Medulla oblongata (tissue), 1 donor: ENCODE results near the gene NEUROD4.
A peak's percentile ranks its signal among the peaks of the same experiment; 100 is the strongest.

ENCODE experiments used
- DNase-seq: peaks from one replicate; pipeline ENCODE4 v3.0.0-alpha.2; 2015; ENCODE audit errors: extremely low spot score

Gene NEUROD4

DNA sequence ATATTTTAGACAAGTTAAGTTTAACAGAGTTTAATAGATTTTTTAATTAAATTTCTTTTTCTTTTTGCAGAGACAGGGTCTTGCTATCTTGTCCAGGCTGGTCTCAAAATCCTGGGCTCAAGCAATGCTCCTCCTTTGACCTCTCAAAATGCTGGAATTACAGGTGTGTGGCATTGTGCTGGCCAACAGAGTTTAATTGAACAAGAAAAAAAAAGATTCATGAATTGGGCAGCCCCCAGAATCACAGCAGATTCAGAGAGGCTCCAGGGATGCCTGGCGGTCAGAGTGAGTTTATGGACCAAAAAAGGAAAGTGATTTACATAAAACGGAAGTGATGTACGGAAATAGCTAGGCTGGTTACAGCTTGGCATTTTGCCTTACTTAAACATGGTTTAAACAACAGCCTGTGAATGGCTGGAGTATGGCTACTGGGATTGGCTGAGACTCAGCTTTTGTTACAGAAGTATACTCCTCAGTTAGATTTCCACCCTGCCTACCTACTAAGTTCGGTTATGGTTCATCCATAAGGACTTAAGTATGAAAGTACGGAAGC, 20.7 kb upstream of the NEUROD4 start:
- DNase-seq: no peak

DNA sequence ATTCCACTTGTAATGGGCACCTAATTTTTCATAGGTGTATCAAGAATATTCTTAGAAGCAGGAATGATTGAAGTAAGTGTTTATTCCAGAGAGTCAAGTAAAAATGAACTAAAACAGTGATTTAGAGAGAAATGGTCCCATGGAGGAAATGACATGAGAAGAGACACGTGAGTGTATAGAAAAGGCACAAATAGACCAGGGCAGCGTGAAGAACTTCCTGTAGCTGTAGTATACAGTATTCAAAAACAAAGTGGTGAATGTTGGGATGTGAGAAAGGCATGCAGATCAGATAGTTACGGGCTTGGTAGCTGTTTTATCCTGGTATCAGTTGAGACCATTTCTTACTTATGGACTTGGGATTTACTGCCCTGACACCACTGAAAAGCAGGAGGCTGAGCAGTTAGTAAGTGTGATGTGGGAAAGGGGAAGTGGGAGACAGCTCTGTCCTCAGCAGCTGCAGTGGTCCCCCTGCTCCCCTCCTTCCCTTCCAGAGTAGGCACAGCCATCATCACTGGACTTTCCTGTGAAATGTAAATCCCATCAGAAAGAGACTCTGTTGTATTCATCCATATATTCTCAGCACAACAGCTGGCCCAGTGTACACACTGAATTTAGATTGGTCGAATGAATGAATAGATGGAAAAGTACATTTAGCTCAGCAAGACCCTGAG, 18.4 kb upstream of the NEUROD4 start:
- no peak for DNase-seq

DNA sequence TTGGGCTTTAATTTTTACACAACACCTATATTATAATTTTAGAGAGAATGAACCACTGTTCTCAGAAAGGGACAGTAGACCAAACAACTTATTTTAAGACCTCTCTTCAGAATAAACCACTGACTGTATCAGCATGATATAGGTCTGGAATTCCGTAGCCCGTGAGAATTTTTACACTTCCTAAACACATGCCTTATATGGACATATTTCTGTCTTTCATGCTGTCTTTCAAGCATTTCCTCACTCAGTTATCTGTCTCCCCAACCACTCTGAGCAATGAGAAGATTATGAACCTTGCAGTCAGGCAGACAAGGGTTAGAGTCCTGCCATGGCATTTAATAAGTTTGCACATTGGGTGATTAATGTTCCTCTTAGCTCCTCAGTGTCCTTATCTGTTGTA, 17.4 kb upstream of the NEUROD4 start:
- no peak for DNase-seq

DNA sequence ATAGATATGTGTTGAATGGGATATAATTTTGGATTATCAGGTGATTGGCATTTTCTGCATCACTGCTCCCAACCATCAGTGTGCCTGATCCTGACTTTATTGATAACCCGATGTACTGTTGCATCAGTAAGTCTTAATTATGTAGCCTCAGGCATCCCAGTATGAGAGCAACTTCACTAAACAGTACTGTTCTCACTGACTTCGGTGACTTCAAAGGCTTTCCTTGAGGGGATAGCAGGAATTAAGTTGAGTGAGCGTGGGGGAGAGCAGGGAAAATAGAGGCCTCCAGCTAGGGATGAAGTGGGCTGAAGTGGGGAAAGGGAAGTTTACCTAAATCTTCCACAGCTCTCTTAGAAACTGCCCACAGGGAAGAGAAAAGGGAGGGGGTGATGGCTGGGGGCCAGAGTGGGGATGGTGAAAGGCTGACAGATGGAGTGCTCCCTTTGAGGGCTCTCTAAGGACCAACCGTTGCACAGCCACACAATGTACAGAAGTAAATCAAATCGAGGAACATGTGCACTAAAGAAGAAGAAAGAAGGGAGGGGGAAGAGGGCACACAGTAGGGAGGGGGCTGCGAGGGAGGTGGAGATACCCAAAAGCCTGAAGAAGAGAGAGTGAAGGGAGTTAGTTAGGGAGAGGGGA, 10.7 kb upstream of the NEUROD4 start:
- no peak for DNase-seq

DNA sequence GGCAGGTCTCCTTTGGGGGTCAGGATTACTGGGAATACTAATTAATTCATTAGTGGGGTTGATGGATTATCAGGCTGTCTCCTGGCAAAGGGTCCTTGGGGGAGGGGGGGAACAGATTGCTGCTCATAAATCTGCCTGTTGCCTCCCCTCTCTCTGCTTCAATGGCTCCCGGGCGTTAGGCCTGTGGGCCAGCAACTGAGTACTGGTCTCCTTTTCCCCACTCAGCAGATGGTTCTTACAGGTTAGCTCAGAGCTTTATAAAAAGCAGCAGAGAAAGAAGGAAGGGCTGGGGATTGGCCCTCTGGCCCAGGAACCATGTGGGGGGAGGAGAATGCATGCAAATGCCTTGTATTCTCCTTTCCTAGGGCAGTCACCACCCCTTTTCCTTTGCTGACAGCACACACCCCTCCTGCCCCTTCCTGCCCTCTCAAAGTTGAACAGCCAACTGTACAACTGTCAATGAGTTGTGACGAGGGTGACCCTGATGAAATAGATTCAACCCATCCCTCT, 2.3 kb upstream of the NEUROD4 start:
- no peak for DNase-seq

DNA sequence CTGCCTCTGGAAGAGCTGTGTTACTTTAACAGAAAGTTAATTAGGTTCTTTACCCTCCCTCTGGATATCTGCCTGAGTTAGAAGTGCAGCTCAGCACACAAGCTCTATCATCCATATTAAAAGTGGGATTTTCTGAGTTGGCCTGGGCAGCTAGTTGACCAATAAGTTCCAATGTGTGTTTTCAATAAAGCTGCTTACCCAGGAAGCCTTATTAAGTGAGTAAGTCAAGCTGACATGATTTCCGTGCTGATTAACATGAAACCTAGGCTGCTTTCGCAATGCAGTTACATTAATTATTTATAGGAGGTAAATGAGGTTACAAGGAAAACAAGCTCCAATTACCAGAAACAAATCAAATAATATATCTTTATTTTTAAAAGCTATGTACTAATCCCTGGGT, 4.8 kb downstream of the NEUROD4 start:
- DNase-seq: no peak

DNA sequence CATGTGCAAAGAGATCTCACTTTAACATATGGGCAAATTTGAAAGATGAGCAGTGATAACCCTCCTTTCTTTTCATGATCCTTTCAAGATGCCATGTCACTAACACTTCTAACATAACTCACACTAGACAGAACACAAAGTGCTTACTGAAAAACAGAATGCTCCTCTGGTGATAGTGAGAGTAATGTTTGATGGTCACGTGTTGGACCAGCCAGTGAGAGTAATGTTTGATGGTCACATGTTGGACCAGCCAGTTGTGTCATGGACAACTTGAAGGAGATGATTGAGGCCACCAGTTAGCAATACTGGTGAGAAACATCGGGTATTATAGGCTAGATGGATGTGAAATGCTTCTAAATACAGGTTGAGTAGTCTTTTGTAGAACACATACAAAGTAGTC, 5.7 kb downstream of the NEUROD4 start:
- DNase-seq: no peak

DNA sequence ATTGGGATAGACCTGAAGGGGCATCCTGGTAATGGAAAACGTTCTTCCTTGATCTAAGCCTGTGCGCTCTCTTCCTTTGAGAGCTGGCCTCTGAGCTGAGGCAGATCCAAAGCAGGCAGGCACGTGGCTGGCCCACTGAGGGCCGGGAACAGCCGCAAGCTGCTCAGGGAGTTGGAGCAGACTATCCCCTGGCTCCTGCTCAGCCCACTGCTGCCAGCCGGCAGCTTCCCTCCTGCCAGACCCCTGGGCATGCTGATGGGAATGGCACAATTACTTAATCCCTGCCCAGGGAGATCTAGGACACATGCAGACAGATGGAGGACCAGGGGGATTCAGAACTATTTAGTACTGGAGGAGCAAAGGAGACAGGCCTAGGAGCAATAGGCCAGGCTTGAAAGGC, 14.4 kb downstream of the NEUROD4 start:
- peak; percentile 34 for DNase-seq

DNA sequence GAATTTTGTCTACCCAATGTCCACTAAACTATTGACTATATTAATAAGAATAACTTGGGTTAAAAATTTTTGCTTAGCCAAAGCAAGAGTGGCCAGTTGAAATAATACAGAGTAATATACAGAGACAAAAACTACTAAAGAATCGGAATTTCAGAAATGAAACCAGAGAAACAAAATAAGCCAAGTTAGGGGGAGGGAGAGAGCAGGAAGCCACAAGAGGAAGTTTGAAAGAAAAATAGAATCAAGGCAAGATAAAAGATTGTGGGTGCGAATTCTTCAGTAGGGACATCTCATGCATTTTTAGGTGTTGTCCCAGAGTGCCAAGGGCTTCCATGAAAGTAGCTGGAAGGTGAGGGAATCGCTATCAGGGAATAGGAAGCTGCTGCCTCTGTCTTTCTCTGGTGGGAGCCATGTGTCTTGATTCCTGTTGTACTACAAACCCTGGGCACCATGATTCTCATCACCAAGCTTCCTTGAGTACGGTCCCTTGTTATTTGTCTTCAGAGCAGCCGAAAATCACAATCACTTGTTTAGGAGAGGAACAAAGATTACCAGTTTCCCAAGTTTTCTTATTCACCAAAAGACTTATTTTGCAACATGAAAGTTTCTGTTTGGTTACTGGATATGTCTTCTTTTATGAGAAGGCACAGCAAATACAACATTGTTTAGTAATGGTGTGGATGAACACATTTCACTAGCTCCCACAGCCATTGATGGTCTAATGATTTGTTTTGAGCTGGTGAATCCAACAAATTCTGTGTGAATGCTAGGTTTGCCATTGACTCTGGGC, 16.7 kb downstream of the NEUROD4 start:
- no peak for DNase-seq

DNA sequence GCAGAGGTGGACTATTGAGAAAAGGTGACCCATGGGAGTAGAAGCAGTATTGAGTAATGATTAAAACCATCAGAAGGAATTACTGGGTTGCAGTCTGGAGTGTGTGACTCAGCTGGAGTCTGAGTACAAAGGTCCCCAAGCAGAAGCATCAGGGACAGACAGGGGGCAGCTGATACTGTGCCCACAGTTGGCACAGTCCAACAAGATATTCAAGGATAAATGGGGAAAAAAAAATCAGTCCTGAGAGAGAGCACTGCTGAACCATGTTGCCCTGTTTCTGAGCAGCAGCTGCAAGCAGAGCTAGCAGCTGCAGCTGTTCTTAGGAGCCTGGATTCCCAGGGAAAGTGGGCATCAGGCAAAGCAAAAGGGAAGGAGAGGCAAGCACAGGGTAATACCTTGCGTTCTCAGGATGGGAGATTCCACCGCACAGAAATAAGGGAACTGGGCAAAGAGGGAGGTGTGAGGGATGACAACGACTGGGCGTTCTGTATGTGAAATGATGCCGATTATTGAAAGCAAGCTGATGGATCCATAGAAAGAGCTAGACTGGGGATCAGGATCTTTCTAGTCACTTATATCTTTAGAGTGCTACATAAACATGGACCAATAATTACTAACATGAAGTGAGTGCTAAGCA, 17.7 kb downstream of the NEUROD4 start:
- DNase-seq: no peak

DNA sequence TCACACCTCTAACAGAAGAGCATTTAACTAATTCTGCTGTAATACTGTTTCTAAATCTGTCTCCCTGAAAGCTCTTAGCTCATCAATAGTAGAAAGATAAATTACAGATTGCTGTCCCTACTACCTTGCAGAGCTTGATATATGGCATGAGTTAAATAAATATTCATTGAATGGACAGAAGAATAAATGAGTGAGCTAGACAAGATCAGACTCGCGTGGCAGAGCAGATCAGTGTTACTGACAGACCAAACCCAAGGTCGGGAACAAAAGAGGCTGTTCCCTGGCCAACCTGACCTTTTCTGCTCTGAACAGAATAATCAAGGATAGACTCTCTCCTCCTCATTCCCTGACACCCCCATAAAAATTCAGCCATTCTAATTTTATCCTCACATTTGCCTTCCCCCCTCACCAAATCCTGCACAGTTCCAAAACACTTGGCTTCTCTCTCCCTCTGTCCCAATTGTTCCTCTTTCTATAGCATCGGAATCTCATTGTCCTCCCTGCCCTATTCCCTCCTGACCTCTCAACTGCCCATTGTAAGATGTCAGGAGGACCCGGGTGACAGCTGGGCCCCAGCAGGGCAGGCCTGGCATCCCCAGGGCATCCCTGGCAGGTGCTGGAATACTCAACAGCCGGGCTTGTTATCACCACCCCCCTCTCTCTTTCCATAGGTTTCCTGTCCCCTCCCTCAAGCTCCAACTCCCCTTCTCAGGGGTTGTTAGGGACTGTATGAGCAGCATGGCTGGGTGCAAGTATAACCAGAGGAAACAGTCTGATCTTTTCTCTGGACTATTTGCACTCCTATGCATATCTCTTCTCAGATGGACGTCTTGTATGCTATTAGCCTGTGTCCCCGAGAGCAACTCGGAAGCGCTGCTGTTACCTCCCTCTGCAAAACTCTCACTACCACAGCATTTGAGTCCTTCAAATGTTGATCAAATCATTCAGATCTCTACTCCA, 19.9 kb downstream of the NEUROD4 start:
- no peak for DNase-seq

DNA sequence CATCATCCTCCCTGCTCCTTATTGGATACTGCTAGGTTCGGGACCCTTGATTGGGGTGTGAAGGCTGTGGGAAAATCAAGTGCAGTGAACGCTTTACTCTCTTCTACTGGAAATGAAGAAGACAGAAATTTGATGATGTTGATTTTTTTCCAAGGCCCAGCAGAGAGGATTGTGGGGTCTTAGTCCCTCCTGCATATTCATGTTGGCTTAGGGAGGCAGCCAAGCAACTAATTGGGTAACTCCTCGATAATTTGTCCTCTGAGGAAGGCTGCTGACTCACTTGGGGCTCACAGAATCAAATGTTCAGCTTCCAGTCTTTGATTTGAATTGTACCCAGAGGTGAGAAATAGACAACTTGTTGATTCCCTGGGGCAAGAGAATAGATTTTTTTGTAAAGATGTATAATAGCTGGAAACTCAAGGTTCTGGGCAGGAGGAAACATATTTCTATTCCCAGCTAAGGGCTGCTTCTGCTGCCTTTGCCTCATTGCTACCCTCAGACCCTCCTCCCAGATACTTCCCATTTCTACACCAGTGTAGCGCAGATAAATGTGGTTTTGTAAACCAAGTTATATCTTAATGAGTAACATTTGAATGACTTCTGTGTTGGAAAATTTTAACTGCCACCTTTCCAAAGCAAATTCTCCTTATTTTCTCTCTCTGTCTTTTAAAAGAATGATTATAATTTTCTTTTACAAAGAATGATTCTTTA, 21.7 kb downstream of the NEUROD4 start:
- DNase-seq: no peak

DNA sequence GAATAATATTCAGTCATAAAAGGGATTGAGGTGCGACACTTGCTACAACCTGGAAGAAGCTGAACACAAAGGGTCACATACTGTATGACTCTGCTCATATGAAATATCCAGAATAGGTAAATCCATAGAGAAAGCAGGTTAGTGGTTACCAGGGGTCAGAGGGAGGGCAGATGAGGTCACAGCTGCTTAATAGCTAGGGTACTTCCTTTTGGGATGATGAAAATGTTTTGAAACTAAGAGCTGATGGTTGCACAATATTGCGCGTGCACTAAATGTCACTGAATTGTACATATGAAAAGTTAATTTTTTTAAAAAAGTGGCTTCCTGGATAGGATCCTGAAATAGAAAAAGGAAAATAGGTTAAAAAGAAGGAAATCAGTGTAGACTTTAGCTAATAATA, 23.8 kb downstream of the NEUROD4 start:
- no peak for DNase-seq

DNA sequence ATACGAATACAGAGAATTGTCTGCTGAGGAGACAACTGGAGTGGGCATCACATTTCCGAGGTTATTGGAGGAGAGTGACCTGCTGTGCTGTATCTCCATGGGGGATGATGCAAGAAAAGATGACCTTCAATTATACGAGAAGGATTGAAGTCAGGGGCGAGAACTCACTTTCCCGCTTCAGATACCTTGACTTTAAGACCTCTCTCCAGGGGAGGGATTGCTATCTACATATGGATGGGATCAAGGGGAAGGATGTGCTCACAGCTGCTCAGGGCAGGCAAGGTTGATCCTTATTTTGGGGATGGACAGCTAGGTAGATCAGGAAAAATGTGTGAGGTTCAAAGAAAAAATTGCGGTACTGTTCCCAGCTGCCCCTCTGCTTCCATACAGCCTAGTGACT, 24.4 kb downstream of the NEUROD4 start:
- no peak for DNase-seq

DNA sequence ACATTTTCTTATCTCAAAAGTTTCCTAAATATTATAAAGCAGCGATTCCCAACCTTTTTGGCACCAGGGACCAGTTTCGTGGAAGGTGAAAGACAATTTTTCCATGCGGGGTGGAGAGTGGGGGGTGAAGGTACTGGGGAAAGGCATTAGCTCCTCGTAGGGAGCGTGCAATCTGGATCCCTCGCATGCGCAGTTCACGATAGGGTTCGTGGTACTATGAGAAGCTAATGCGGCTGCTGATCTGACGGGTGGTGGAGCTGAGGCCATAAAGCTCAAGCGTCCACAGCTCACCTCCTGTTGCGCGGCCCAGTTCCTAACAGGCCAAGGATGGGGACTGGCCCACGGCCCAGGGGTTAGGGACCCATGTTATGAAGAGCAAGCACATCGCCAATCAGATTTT, 29.9 kb downstream of the NEUROD4 start:
- DNase-seq: no peak

DNA sequence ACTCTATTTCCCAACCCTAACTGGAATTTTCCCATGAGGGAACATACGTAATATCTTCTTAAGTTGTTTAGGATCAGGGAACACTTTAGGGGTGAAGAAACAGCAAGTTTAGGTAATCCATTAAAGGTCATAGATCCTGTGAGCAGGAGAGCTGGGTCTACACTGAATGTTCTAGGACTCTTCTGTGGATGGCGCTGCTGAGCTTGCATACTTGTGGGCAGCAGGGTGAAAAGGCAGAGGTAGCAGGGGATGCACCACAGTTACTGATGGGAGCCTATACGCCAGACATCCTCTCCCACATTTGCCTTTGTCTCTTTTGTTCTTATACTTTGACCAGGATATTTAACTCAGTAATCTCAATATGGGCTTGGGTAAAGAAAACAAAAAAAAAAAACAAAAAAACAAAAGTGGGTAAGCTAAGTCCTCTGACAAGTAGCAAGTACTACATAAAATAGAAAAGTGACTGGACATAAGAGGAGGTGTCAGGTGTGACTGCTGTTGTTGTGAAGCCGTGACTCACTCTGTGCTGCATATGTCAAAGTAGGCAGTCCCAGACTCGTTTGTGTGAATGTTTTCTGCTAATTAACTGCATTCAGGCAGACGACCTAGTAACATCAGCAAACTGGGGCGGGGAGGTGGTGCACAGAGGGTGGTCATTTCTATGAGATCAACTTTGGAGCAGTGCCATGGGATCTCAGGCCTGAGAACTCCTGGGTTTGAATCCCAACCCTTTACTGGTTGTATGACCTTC, 31.6 kb downstream of the NEUROD4 start:
- no peak for DNase-seq

DNA sequence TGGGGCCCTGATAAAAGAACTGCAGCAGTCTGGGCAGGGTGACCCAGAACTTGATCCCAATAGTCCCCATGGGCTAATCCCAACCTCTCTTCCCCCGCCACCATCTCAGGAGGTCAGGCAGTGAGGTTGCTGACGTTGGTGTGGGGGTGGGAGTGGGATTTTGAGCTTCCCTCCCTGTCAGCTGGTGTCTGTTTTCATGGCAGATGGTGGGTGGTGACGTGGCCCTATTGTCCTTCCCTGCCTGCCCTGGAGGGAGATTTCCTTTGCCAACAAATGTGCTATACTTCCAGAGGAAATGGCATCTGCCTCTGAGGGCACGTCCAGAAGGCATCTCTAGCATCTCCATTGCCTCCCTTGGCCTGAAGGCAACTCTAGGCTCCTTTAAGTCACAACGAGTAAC, 37.7 kb downstream of the NEUROD4 start:
- DNase-seq: no peak

DNA sequence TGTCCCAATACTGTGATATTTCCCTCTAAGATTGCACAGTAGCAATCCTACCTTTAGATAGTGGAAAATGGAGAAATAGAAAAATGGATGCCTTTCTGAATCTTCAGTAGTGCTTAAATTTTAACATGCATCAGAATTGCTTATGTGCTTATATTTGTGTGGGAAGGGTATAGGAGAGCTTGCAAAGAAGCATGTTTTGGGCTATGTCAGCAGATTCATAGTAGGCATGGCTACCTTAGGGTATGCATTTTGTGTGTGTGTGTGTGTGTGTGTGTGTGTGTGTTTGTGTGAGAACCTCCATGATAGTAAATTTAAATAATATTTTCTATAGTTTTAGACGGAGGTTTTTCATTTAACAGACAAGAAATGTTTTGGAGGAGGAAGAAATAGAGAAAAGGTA, 38.3 kb downstream of the NEUROD4 start:
- no peak for DNase-seq

DNA sequence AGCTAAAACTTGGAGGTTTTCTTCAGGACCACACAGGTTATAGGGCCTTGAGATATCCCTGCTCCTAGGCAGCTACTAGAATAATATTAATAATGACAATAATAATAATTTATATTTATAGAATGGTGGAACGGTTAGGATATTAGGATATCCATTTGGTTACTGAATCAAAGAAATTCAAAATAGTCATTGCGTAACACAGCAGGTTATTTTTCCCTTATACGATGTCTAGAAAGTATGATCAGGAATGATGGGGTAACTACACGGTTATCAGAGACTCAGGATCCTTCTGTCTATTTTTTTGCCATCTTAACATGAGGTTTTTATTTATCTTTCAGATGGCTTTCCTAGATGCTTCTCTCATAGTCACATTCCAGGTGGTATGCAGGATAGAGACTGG, 39.0 kb downstream of the NEUROD4 start:
- DNase-seq: no peak

DNA sequence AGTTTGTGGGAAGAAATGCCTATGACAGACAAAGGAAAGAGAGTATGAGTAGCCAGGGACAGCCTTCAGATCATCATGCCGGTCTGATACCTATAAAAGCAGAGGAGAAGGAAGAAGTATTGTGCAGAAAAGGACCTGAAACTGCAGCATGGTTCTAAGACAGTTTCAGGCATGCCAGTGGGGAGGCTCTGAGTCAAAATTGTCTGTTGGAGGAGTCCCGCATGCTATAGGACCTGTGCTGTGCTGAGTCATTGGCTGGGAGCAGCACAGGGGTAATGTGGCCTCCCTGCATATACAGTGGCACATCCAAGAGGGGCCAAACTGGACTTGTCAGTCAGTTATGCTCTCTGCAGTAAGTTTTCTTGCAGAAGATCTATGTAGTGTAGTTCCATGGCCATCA, 40.7 kb downstream of the NEUROD4 start:
- no peak for DNase-seq
